Hematopoietic multipotent progenitor cell treated with erythropoietin and hydrocortisone succinate and interleukin-3 and kit ligand, for 17 days (in vitro differentiated cells): ENCODE measurements around the gene KCNQ1.
A peak's percentile ranks its signal among the peaks of the same experiment; 100 is the strongest.

ENCODE experiments used
- DNase-seq: peaks from one replicate; pipeline ENCODE4 v3.0.0-alpha.2; 2015; ENCODE audit warnings: low spot score

The KCNQ1 gene

DNA sequence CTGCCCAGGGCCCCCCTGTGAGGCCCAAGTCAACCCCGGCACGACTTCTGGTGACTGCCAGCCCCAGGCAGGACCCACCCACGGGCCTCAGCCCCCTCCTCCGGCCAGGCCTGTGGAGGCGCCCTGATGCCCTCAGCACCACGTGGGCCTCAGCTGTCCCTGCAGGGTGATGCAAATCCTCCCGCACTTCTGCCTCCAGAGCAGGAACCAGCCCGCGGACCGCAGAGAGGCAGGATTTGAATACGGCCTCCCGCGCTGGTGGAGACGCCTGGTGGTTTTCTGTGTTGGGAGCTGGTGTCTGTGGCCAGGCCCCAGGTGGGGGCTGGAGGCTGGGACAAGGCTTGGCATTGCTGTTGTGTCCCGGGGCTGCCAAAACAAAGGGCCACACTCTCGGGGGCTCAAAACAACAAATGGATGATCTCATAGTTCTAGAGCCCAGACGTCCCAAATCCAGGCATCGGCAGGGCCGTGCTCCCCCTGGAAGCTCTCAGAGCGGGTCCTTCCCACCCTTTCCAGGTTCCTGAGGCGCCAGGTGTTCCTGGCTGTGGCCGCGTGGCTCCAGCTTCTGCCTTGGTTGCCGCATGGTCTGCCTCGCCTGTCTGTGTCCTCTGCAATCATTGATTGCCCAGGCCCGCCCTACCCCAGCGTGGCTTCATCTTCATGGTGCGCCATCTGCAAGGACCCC, 19.9 kb upstream of the KCNQ1 start:
- DNase-seq: no peak

GRCh38 chr11:2425506-2425905, 19.3 kb upstream of the KCNQ1 start:
- DNase-seq: no peak

DNA sequence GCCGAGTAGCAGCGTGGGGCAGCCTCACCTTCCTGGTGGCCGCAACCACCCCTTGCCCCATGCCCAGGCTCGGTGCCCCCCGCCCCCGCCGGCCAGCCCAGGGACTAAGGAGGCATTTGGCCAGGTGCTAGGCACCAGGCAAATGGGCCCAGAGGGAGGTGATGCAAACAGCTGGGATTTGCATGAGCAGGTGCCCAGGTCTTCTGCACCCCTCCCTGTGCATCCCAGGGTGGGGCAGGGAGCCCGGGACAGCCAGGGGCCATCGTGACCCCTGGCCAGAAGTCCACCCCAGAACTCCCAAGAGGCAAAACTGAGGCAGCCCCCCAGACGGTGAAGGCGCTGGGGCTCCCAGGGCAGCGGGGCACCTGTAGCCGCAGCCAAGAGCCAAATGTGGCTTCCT, 18.6 kb upstream of the KCNQ1 start:
- no peak for DNase-seq

DNA sequence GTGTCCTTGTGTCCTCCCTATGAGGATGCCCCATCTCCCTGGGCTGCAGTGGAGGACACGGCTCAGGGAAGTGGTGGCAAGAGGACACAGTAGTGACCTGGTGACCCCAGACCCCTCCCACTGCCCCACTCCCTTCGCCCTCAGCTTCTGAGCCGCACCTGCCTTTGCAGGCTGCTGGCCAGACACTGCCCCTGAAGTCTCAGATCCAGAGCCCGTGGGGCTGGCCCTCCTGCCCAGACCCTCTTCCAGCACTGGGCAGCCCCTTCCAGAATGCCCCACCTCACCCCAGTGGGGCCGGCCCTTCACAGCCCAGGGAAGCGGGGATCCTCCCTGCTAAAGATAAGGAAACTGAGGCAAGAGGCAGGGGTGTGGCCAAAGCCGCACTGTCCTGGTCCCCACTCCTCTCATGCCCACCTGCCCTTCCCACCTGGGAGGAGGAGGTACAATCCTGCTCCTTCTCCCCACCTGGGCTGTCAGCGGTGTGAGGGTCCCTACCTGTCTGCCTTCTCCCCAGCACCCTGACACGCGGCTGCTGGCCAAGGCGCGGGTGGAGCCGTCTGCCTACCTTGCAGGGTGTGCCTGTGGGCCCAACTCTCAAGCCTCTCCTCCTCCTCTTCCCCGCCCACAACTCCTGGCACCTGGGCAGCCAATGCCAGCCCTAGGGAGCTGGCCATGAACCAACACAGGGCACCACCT, 17.8 kb upstream of the KCNQ1 start:
- no peak for DNase-seq

DNA sequence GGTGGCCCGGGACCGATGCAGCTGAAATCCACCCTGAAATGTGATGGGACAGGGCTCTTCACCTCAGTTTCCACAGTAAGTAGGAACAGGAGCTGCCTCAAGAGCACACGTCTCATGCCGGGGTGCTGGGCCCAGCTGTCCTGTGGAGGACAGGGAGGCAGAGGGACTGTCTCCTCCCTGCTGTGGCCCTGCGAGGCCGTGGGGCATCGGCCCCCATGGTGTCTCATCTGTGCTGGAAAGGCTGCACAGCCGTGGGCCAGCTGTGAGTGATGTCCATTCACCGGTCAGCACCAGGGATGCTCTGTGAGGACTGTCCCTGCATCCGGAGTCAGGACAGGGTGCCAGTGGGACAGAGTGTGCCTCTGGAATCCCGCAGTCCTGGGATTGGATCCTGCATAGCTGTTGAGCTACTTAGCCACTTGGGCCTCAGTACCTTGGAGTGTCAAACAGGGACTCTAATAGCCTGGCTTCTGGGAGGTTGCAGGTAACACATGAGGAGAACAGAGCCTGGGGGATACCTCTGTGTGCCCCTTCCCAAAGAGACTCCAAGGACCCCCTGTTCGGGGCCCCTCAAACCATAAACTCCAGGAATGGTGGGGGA, 17.0 kb upstream of the KCNQ1 start:
- no peak for DNase-seq

GRCh38 chr11:2428322-2428795, 16.4 kb upstream of the KCNQ1 start:
- DNase-seq: peak; percentile 67

GRCh38 chr11:2431395-2431794, 13.4 kb upstream of the KCNQ1 start:
- no peak for DNase-seq

- no peak for DNase-seq
These were observed 12.6 kb upstream of the KCNQ1 start for GRCh38 chr11:2432171-2432621.

DNA sequence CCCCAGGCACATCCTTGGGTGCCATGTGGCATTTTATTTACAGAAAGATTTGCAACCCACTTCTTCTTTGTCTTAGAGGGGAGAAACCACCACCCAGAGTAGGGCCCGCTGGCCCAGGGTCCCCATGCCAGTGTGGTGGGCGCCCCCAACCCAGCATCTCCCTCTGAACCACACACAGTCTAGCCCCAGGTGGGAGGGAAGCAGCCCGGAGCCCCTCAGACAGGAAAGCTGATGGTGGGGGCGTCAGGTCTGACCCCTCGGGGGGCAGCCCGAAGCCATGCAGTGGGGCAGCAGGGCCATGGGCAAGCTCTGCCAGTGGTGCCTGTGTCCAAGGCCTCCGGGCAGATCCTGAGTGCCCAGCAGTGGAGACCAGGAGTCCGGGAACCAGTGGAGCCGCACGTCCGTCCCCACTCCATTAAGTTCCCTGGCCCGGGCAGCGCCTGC, 12.2 kb upstream of the KCNQ1 start:
- no peak for DNase-seq

- no peak for DNase-seq
These were observed 11.5 kb upstream of the KCNQ1 start for GRCh38 chr11:2433106-2433925.

- no peak for DNase-seq
These were observed 10.8 kb upstream of the KCNQ1 start for GRCh38 chr11:2434008-2434407.

GRCh38 chr11:2434506-2435255, 10.1 kb upstream of the KCNQ1 start:
- DNase-seq: no peak

- no peak for DNase-seq
These were observed 9.4 kb upstream of the KCNQ1 start for GRCh38 chr11:2435288-2436012.

DNA sequence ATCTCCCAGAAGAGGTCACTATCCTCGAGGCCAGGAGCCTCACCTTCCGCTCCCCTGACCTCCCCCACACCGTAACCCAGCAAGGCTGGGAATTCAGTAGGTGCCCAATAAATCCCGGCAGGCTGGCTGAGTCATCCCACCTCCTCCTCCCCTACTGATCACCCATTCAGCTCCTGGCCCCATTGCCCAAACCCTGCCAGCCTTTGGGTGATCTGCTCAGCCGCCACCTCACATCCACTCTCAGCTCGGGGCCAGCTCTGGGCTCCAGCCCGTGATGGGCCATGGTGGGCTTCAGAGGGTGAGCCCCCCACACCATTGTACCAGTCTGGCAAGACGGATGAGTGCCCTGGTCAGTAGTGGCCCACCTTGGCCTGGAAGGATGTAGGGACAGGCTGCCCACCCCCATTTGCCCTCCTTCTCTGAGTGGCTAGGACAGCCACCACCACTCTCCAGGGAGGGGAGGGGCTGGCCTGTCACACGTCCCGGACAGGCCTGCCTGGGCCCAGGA, 8.7 kb upstream of the KCNQ1 start:
- no peak for DNase-seq

GRCh38 chr11:2436521-2437031, 8.2 kb upstream of the KCNQ1 start:
- no peak for DNase-seq

GRCh38 chr11:2437516-2437915, 7.3 kb upstream of the KCNQ1 start:
- no peak for DNase-seq

- DNase-seq: no peak
These were observed 5.0 kb upstream of the KCNQ1 start for GRCh38 chr11:2439820-2440219.

DNA sequence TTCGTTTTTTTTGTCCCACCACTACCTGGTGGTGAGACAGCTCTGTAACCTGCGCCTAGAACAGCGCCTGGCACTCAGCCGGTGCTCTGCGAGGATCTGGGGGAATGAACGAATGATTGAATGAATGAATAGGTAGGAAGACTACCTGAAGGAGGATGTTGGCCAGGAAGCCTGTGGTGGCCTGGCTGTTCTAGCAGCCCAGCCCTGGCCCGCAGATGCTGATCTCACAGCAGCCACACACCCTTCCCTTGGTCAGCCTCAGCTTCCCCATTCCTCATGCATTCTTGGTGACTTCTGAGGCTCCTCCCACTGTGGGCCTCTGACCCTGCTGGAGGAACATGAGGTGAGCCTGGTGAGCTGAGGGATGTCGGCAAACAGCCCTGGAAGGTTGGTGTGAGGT, 4.2 kb upstream of the KCNQ1 start:
- no peak for DNase-seq

- no peak for DNase-seq
These were observed 3.6 kb upstream of the KCNQ1 start for GRCh38 chr11:2441171-2441570.

GRCh38 chr11:2442589-2442988, 2.2 kb upstream of the KCNQ1 start:
- no peak for DNase-seq
